GM12892 (cell line): ENCODE measurements around the gene SHH.

Source experiments
- POLR2A ChIP-seq: IDR thresholded peaks from 2 replicates; pipeline ENCODE4 v1.6.1; 2011; ENCODE audit warnings: low read depth, low read length, control low read depth
- TAF1 ChIP-seq: IDR thresholded peaks from 2 replicates; pipeline ENCODE4 v1.6.1; 2011; ENCODE audit warnings: low read depth, mild to moderate bottlenecking, control low read depth, low read length, borderline replicate concordance

GRCh38 chr7:155800301-155800700, 12.0 kb downstream of the SHH start:
- TF ChIP-seq TAF1: no peak
- TF ChIP-seq POLR2A: no peak
